Renal pelvis (tissue), 4 donors: ENCODE results near the gene B4GALNT4. TPM values are rescaled to one million over a fixed set of nuclear protein-coding genes. Genes with fewer than 3 reads are reported as not detected.
"Not testable (repeated sequence)": the region's sequence is repeated elsewhere in the genome, so short reads cannot be mapped to it uniquely, and the experiment has no call there.

Experiments
- DNase-seq: peaks from one replicate; pipeline ENCODE4 v3.0.0-alpha.2; 2013
- polyA plus RNA-seq, 3 donors: library from polyadenylated mRNA; unstranded; fragments of 120-200 nt; gene quantifications; one replicate each; pipeline ENCODE4 v1.2.1, GENCODE V29; 2013; ENCODE audit not compliant: insufficient read length in 3 of 3

B4GALNT4 gene
- polyA plus RNA-seq, 3 donors: 77.7 to 93.4 (median 87.2) TPM

DNA sequence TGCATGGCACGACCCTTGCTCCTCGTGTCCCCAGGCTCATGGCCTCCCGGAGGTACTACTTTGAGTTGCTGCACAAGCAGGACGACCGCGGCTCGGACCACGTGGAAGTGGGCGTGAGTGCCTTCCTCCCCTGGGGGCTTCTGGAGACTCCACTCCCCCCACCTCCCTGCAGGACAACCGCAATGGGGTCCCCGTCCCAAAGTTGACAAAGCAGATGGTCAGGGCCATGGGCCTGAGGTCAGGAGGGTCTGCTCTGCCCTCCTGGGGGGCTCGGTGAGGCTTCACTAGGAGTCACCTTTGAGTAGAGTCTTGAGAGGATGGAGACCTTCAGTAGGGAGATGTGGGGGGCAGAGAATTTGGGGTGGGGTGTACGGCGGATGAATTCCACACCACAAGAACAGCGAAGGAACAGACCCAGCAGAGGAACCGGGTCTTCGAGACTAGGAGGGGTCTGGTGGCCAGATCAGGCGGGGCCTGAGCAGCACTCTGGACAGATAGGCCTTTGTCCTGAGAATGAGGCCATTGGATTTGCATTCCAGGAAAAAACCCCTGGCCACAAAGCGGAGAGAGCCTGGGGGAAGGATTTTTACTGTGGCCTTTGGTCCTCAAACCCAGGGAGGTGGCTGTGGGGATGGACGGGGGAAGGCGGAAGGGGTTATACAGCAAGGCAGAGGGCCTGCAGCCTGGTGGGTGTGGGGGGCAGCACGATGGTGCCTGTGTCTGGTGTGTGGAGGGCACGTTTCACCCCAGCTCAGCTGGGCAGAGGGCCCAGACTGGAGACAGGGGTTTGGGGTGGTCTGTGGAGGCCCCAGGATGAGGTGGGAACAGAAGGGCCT, 4.6 kb downstream of the B4GALNT4 start:
- DNase-seq: no peak

DNA sequence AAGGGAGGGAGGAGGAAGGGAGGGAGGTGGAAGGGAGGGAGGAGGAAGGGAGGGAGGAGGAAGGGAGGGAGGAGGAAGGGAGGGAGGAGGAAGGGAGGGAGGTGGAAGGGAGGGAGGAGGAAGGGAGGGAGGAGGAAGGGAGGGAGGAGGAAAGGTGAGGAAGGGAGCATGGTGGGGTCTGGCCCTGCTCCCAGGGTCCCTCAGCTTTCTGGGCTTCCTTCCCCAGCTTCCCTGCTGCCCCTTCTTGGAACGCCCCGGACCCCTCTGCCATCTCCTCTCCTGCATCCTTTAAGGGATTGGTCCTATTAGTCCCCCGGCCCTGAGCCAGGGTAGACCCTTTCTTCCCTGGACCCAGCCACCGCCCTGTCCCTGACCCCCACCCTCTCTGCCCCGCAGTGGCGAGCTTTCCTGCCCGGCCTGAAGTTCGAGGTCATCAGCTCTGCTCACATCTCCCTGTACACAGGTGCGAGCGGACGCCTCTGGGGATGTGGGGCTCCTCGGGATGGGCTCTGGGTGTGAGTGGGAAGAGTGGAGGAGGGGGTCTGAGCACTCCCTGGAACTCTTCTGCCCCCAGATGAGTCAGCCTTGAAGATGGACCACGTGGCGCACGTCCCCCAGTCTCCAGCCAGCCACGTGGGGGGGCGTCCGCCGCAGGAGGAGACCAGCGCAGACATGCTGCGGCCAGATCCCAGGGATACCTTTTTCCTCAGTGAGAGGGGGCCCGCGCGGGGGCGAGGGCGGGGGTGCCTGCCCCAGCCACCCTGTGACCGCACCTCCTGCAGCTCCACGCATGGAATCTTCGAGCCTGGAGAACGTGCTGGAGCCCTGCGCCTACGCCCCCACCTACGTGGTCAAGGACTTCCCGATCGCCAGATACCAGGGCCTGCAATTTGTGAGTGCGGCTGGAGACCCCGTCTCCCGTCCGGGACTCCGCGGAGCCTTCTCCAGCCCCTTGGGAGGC, 6.0 kb downstream of the B4GALNT4 start:
- DNase-seq: no peak

DNA sequence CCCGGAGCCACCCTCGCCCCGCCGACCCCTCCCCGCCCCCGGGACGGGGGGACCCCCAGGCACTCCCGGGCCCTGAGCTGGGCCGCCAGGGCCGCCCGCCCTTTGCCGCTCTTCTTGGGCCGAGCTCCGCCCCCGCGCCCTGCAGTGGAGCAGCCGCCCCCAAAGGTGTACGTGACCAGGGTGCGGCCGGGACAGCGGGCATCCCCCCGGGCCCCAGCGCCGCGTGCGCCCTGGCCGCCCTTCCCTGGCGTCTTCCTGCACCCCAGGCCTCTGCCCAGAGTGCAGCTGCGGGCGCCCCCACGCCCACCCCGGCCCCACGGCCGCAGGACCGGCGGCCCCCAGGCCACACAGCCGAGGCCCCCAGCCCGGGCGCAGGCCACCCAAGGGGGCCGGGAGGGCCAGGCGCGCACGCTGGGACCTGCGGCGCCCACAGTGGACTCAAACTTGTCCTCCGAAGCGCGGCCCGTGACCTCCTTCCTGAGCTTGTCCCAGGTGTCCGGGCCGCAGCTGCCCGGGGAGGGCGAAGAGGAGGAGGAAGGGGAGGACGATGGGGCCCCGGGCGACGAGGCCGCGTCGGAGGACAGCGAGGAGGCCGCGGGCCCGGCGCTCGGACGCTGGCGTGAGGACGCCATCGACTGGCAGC, 7.4 kb downstream of the B4GALNT4 start:
- DNase-seq: no peak

DNA sequence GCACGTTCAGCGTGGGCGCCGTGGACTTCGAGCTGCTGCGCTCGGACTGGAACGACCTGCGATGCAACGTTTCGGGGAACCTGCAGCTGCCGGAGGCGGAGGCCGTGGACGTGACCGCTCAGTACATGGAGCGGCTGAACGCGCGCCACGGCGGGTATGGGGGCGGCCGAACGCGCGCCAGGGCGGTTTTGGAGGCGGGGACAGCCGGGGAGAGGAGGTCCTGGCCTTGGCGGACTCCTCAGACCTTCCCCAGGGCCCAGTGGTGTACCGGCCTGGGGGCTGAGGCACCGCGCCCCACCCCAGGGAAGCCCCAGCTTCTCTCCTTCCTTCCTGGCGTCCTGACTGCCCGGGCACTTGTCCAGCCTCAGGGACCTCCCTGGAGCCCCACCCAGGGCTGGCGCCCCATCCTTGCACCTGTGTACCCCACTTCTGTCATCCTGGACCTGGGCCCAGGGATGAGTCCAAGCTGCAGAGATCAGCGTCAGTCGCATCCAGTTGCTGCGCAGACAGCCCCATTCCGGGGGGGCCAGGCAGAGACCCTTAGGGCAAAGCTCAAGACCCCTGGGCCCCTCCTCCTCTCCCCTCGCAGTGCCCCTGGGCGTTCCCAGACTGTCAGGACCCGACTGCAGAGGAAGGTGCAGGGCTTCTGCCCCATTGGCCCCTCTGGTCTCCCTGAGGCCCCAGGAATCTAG, 8.0 kb downstream of the B4GALNT4 start:
- DNase-seq: no peak

- no peak for DNase-seq
Measured at GRCh38 chr11:377883-378500, 8.7 kb downstream of the B4GALNT4 start.

DNA sequence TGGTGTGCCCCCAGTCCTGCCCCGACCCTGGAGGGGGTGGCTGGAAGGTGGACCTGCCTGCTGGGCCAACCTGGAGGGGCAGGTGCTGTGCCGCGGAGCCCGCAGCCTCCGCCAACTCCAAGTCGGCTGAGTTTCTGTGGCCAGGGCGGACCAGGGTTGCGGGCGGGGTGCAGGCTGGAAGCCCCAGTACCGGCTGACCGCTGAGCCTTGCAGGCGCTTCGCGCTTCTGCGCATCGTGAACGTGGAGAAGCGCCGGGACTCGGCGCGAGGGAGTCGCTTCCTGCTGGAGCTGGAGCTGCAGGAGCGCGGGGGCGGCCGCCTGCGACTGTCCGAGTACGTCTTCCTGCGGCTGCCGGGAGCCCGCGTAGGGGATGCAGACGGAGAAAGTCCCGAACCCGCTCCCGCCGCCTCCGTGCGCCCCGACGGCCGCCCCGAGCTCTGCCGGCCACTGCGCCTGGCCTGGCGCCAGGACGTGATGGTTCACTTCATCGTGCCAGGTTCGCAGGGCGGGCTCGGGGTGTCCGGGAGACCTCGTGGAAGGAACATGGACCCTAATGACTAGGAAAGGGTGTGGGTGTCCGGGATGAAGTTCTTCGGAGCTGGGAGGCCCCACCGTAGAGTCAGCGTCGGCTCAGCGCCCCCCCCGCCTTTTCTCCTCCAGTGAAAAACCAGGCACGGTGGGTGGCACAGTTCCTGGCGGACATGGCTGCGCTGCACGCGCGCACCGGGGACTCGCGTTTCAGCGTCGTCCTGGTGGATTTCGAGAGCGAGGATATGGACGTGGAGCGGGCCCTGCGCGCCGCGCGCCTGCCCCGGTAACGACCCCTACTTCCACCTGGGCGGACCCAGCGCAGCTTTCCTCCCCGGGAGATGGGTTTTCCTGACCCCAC, 10.2 kb downstream of the B4GALNT4 start:
- no peak for DNase-seq

- DNase-seq: no peak
Measured at GRCh38 chr11:380095-380480, 10.8 kb downstream of the B4GALNT4 start.

GRCh38 chr11:380491-380890, 11.2 kb downstream of the B4GALNT4 start:
- no peak for DNase-seq

- no peak for DNase-seq
Measured at GRCh38 chr11:380996-381395, 11.7 kb downstream of the B4GALNT4 start.

DNA sequence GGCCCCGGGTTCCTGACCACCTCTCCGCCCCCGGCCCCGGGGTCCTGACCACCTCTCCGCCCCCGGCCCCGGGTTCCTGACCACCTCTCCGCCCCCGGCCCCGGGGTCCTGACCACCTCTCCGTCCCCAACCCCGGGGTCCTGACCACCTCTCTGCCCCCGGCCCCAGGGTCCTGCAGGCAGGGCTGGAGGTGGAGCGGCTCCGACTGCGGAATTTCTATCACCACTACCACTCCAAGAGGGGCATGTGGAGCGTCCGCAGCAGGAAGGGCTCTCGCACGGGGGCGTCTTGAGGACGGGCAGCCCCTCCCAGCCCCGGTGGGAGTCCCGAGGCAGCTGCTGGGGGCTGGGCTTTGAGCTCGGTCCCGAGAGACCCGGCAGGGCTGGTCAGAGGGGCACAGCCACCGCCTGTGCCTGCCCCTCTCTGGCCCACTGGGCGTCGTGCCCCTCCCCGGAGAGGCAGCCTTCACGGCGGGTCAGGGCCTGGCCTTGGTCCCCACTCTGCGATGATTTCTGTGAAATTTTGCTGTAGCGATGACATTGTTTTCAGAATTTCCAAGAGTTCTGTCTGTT, 12.3 kb downstream of the B4GALNT4 start:
- no peak for DNase-seq

DNA sequence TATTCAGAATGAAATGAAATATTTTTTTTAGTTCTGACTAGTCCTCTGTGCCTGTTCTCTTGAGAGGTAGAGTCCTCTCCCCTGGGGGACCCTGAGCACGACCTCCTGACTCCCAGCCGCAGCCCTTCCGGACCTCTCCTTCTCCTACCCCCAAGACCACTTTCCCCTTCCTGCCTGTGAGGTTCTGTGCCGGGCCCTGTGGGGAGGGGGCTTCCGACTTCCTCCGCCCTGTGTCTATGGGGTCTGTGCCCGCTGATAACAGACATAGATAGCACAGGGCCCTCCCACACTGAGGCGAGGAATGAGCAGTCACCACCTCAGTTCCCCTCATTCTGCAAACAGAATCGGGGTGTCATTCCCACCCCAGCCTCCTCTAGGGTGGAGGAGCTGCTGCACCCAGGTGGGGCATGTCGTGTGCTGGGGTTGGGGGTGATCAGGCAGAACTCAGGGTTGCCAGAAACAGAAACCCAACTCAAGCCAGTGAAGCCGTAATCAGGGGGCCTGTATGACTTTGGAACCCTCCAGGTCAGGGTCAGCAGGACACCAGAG, 12.9 kb downstream of the B4GALNT4 start:
- no peak for DNase-seq

GRCh38 chr11:383431-383830, 14.1 kb downstream of the B4GALNT4 start:
- DNase-seq: no peak

- DNase-seq: no peak
Measured at GRCh38 chr11:384511-384910, 15.2 kb downstream of the B4GALNT4 start.

DNA sequence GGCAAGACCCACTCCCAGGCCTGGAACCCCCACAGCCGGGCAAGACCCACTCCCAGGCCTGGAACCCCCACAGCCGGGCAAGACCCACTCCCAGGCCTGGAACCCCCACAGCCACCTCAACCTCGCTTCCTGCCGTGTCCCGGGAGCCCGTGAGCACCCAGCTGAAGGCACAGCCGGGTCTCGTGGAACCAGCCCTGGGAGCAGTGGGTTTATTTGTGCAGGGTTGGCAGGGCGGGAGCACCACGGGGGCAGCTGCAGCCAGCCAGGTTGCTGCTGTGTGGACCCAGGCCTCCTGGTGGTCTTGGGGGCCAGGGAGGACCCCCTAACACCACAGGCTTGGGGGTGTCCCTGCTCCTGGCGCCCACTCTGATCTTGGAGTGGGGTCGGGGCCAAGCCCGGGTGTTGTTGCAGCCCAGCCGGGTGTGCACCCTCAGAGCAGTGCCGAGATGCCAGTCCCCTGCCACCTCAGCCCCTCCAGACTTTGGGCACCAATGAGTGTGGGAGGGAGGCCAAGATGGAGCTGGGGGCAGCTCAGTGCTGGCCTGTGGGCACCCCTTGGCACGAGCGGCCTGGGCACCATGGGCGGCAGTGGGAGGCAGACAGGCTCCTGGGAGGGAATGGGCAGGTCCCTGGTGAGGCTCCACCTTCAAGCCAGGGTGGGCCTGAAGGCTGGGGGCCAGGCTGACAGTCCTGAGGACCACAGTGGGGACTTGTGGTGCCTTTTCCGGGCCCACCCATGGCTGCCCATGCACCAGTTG, 16.5 kb downstream of the B4GALNT4 start:
- DNase-seq: no peak

- DNase-seq: no peak
Measured at GRCh38 chr11:386483-386882, 17.2 kb downstream of the B4GALNT4 start.

GRCh38 chr11:387193-387793, 18.0 kb downstream of the B4GALNT4 start:
- no peak for DNase-seq

- not testable (repeated sequence) for DNase-seq
Measured at GRCh38 chr11:389369-389768, 20.1 kb downstream of the B4GALNT4 start.

DNA sequence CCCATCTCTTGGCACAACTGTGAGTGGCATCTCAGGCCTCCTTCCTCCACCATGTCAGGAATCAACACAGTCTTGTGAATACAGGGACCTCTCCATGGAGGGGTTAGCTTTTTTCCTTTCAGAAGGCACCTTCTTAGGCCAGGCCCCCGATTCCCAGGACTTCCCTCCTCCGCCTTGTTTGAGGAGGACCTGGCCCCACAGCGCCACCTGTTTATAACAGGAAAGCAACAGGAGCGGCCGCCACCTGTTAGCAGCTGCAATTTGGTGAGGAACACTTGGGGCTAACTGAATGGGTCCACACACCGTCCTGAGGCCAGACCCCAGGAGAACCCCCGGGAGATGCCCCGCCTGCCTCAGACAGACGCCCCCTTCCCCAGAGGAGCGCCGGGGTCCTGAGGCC, 20.9 kb downstream of the B4GALNT4 start:
- no peak for DNase-seq
